Urinary bladder (tissue), 4 donors: Measurements from ENCODE around the gene PPP2R5C. TPM values are rescaled to one million over a fixed set of nuclear protein-coding genes. Genes with fewer than 3 reads are reported as not detected.
"Not testable (repeated sequence)": the region's sequence is repeated elsewhere in the genome, so short reads cannot be mapped to it uniquely, and the experiment has no call there.

Source experiments
- DNase-seq: peaks from one replicate; pipeline ENCODE4 v3.0.0-alpha.2; 2015; ENCODE audit errors: extremely low spot score
- H3K27ac ChIP-seq: one replicate; pipeline ENCODE4 v1.5.1; 2013; ENCODE audit warnings: low read depth, mild to moderate bottlenecking, moderate library complexity
- H3K36me3 ChIP-seq: one replicate; pipeline ENCODE4 v1.6.1; 2013; ENCODE audit warnings: mild to moderate bottlenecking, moderate library complexity; ENCODE audit not compliant: insufficient read depth
- H3K4me1 ChIP-seq: one replicate; pipeline ENCODE4 v1.6.1; 2013; ENCODE audit warnings: mild to moderate bottlenecking, moderate library complexity; ENCODE audit not compliant: insufficient read depth
- H3K4me3 ChIP-seq: one replicate; pipeline ENCODE4 v1.5.1; 2013; ENCODE audit warnings: low read depth, low read length
- WGBS: extraction: QIAGEN DNeasy Blood & Tissue Kit; methylation state at CpG from one replicate; pipeline ENCODE4 v1.1.7; 2013; 5-methylcytosine and 5-hydroxymethylcytosine counted together
- polyA plus RNA-seq: library from polyadenylated mRNA; stranded (reverse); fragments of 200-250 nt; gene quantifications from one replicate; pipeline ENCODE4 v1.2.3, GENCODE V29; 2013
- total RNA-seq: library from RNA; depleted of rRNA; stranded (reverse); fragments of >200 nt; gene quantifications from one replicate; pipeline ENCODE4 v1.2.3, GENCODE V29; 2014
- donor health status: healthy with polysubstance abuse.
- donor health status: healthy.

PPP2R5C gene
- total and polyA plus RNA-seq, 2 donors = 85.4 to 118 TPM

- no peak for DNase-seq
- no peak overlapping the region for H3K4me3 ChIP-seq
- H3K36me3 ChIP-seq = no peaks in the 10 kb centered on the region
- no peak overlapping the region for H3K27ac ChIP-seq
- no peaks in the 10 kb centered on the region for H3K4me1 ChIP-seq
- WGBS = 87% methylated on average over 9 of the region's 9 CpGs
Measured at GRCh38 chr14:101961746-101962502, 200.4 kb downstream of the PPP2R5C start.

- no peak overlapping the region for H3K4me3 ChIP-seq
- no peak for DNase-seq
Measured at GRCh38 chr14:101962503-101962874, 201.0 kb downstream of the PPP2R5C start.

DNA sequence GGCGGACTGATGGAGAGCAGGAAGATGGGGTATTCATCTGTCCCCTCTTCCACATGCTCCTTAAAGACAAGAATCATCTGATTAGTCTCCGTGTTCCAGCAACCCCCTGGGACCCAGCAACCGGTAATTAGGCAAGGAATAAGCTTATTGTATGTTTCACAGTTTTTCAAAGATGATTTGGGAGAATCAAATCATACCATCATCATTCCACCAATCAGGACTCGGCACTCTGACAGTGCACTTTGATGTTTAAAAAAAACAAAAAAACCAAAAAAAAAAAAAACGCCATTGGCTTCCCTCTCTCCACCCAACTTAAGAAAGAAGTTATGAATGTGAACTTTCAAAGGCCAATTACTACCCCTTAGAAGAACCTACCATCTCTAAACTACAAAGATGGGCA is 201.5 kb downstream of the PPP2R5C start:
- WGBS = 84% methylated on average over 5 of the region's 5 CpGs
- no peak overlapping the region for H3K4me3 ChIP-seq
- H3K4me1 ChIP-seq = no peaks in the 10 kb centered on the region
- H3K27ac ChIP-seq = no peak overlapping the region
- no peaks in the 10 kb centered on the region for H3K36me3 ChIP-seq
- DNase-seq = no peak

More at GRCh38 chr14:101962503-101962874, 201.0 kb downstream of the PPP2R5C start:
- Histone ChIP-seq H3K27ac (no peak overlapping the region), H3K4me1 (no peaks in the 10 kb centered on the region), H3K36me3 (no peaks in the 10 kb centered on the region)
- WGBS = 42% methylated on average over 5 of the region's 5 CpGs

DNA sequence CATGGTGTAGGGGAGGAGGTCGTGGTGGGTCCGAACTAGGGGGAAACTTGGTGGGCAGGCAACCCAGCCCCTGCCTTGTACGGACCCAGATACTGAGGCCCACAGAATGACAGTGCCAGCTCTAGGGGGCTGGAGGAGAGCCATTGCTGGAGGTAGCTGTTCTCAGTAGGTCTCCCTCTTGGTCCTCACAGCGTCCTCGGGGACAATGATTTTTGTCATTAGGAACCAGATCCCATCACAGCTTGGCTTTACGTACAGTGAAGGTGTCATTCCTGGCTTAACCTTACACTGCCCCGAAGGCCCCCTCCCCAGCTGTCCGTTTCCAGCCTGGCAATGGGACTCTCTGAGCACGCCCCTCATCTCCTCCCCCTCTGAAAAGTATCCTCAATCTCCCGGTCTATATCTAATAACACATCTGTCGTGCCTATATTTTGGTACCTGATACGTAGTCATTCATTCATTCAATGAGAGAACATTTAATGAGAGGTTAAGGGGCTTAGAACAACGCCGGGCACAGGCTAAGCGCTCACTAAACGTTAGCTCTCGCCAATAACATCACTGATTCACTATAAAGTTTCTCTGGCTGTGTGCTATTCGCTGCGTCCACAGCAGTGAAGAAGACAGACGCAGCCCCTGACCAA is 202.3 kb downstream of the PPP2R5C start:
- WGBS = 41% methylated on average over 20 of the region's 20 CpGs
- no peaks in the 10 kb centered on the region for H3K4me1 ChIP-seq
- H3K4me3 ChIP-seq = no peak overlapping the region
- H3K27ac ChIP-seq = no peak overlapping the region
- DNase-seq = no peak
- H3K36me3 ChIP-seq = no peaks in the 10 kb centered on the region

- under 1% methylated on average over 115 of the region's 115 CpGs for WGBS
- no peaks in the 10 kb centered on the region for H3K36me3 ChIP-seq
- H3K4me1 ChIP-seq = no peaks in the 10 kb centered on the region
- peak within 1 kb of the TSS; percentile 83 for H3K27ac ChIP-seq
- peak within 1 kb of the TSS; percentile 87 for H3K4me3 ChIP-seq
- DNase-seq = peak; percentile 88
Measured at GRCh38 chr14:101964297-101965180, 203.0 kb downstream of the PPP2R5C start, which contains the start of gene DYNC1H1. DYNC1H1 (plus strand) TSS chr14:101964573; CDS start chr14:101964692, 119 bp downstream.

DNA sequence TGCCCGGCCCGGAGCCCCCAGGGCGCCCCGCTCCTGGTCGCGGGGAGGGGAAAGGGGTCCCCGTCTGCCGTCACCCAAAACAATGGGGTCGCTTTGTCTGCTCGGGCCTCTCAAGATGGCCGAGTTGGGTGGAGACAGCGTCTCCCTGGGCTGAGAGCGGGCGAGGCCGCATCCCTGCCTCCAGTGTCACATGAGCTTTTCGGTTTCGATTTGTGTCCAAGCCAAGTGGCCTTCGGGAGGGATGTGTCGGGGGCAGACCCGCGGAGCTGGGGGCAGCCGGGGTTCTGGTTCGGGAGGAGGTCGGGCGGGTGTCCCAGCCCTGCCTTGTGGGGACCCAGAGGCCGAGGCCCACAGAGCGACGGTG is 203.7 kb downstream of the PPP2R5C start:
- no peaks in the 10 kb centered on the region for H3K4me1 ChIP-seq
- peak overlapping the region; percentile 87 for H3K4me3 ChIP-seq
- H3K27ac ChIP-seq = peak overlapping the region; percentile 83
- WGBS = under 1% methylated on average over 28 of the region's 28 CpGs
- DNase-seq = no peak
- H3K36me3 ChIP-seq = no peaks in the 10 kb centered on the region

GRCh38 chr14:101965770-101966722 is 204.5 kb downstream of the PPP2R5C start:
- 32% methylated on average over 5 of the region's 5 CpGs for WGBS
- Histone ChIP-seq H3K36me3 (no peaks in the 10 kb centered on the region), H3K4me3 (peak overlapping the region; percentile 87), H3K4me1 (no peaks in the 10 kb centered on the region), H3K27ac (no peak overlapping the region)
- DNase-seq = no peak

GRCh38 chr14:101966742-101967141 is 205.2 kb downstream of the PPP2R5C start:
- no peak for DNase-seq
- H3K4me3 ChIP-seq = no peak overlapping the region
- H3K4me1 ChIP-seq = no peaks in the 10 kb centered on the region
- H3K27ac ChIP-seq = no peak overlapping the region
- no peaks in the 10 kb centered on the region for H3K36me3 ChIP-seq
- WGBS = 66% methylated on average over 2 of the region's 2 CpGs

- WGBS = 86% methylated on average over 4 of the region's 4 CpGs
- Histone ChIP-seq H3K27ac (no peak overlapping the region), H3K4me1 (no peaks in the 10 kb centered on the region), H3K4me3 (no peak overlapping the region), H3K36me3 (no peaks in the 10 kb centered on the region)
- DNase-seq = no peak
Measured at GRCh38 chr14:101968186-101968585, 206.7 kb downstream of the PPP2R5C start.

GRCh38 chr14:101969481-101969880 is 208.0 kb downstream of the PPP2R5C start:
- H3K4me1 ChIP-seq = no peaks in the 10 kb centered on the region
- no peak for DNase-seq
- no peak overlapping the region for H3K4me3 ChIP-seq
- H3K36me3 ChIP-seq = no peaks in the 10 kb centered on the region
- no peak overlapping the region for H3K27ac ChIP-seq
- WGBS = 86% methylated on average over 9 of the region's 9 CpGs

DNA sequence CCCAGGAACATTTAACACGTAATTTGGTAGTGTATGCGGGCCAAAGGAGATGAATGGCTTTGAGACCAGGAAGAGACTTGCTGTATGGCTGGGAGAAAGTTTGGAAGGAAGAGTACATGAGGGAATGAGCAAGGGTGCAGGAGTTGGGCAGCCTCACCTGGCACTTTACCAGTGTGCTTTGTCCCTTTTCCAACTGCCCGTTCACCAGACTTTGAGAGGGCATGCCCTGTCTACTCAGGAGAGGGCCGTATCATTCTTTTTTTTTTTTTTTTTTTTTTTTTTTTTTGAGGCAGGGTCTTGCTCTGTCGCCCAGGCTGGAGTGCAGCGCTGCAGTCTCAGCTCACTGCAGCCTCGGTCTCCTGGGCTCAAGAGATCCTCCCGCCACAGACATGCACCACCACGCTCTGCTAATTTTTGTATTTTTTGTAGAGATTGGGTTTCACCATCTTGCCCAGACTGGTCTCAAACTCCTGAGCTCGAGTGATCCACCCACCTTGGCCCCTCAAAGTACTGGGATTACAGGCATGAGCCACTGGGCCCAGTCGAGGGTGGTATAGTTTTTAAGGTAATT is 209.4 kb downstream of the PPP2R5C start:
- Histone ChIP-seq H3K27ac (no peak overlapping the region), H3K4me1 (no peaks in the 10 kb centered on the region), H3K4me3 (no peak overlapping the region), H3K36me3 (no peaks in the 10 kb centered on the region)
- no peak for DNase-seq
- 87% methylated on average over 11 of the region's 11 CpGs for whole genome bisulfite sequencing

DNA sequence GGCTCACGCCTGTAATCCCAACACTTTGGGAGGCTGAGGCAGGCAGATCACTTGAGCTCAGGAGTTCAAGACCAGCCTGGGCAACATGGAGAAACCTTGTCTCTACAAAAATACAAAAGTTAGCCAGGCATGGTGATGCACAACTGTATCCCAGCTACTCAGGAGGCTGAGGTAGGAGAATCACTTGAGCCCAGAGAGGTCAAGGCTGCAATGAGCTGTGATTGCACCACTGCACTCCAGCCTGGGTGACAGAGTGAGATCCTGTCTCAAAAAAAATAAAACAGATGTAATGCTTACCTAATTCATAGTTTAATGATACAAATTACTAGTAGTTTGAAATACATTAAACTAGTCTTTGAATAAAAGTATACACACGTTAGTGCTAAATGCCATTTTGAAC is 209.9 kb downstream of the PPP2R5C start:
- H3K4me3 ChIP-seq, H3K36me3 ChIP-seq, H3K27ac ChIP-seq, H3K4me1 ChIP-seq, DNase-seq: not testable (repeated sequence)
- WGBS = 81% methylated on average over 2 of the region's 2 CpGs
